Type B pancreatic cell (in vitro differentiated cells): ENCODE measurements around the gene SAMD11. TPM values are rescaled to one million over a fixed set of nuclear protein-coding genes. Genes with fewer than 3 reads are reported as not detected.

Experiments
- DNase-seq: peaks from one replicate; pipeline ENCODE4 v3.0.0; 2021; ENCODE audit warnings: mixed read lengths; ENCODE audit not compliant: unreplicated experiment; ENCODE audit errors: extremely low spot score
- H3K27ac Mint-ChIP-seq: 2 replicates; pipeline ENCODE4 v1.8.0; 2021; ENCODE audit warnings: mild to moderate bottlenecking, mixed read lengths
- H3K27me3 Mint-ChIP-seq: 2 replicates; pipeline ENCODE4 v1.8.0; 2021; ENCODE audit warnings: mixed read lengths
- H3K36me3 Mint-ChIP-seq: 2 replicates; pipeline ENCODE4 v1.8.0; 2021; ENCODE audit warnings: mixed read lengths
- H3K4me1 Mint-ChIP-seq: one replicate; pipeline ENCODE4 v1.8.0; 2021; ENCODE audit warnings: mixed read lengths; ENCODE audit not compliant: unreplicated experiment
- H3K4me3 Mint-ChIP-seq: 2 replicates; pipeline ENCODE4 v1.8.0; 2021; ENCODE audit warnings: mild to moderate bottlenecking, mixed read lengths
- H3K9me3 Mint-ChIP-seq: 2 replicates; pipeline ENCODE4 v1.8.0; 2021; ENCODE audit warnings: mixed read lengths
- CTCF ChIP-seq: fragments of 200-600 bp; sonication (generic); conservative IDR thresholded peaks from 2 replicates; pipeline ENCODE4 v1.5.0; 2021; ENCODE audit warnings: antibody characterized with exemption, mild to moderate bottlenecking
- total RNA-seq: library from RNA; stranded (reverse); gene quantifications from 2 replicates; pipeline ENCODE4 v1.2.1, GENCODE V29; 2021; ENCODE audit warnings: low replicate concordance

Gene SAMD11
- total RNA-seq, 1 donor from 2014 or later, result 50.5 TPM

DNA sequence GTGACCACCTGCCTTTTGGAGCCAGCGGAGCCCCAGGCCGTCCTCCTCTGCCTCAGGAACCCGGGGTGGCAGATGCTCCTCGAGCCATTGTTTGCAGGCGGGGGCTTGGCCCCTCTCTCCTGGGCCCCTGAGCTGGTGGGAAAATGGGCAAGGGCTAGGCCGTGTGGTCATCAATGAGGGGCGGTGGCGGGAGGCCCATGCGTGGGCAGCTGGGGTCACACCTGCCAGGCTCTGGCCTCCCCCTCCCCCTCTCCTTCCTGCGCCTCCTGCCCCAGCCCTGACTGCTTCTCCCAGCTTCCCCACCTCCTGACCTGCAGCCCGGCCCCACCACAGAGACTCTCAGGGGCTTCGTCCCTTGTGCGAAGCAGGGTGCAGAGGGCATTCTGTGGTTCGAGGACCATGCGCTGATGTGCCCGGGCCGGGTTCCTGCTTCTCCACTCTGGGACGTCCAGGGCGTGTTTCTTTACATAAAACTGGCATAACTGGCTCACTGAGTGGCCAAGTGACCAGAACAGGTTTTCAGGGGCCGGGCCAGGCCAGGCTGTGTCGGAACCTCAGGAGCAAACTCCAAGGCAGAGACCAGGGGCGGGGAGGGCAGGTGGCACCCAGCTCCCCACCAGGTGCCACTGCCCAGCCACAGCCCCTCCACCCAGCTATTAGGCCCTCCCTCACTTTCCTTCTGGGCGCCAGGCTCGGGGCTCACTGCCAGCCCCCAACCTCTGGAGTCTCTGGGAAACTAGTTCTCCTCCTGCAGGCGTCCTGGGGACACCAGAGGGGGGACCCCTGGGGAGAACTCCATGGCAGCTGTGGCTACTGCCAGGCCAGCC is 9.3 kb downstream of the SAMD11 start:
- H3K9me3 Mint-ChIP-seq, result no peaks in the 10 kb centered on the region
- DNase-seq, result no peak
- H3K27ac Mint-ChIP-seq, result no peak overlapping the region
- H3K36me3 Mint-ChIP-seq, result no peaks in the 10 kb centered on the region
- H3K4me1 Mint-ChIP-seq, result peaks cover 16% of the 10 kb centered on the region
- H3K27me3 Mint-ChIP-seq, result peaks cover 37% of the 10 kb centered on the region
- no peak for TF ChIP-seq CTCF
- H3K4me3 Mint-ChIP-seq, result peak overlapping the region; percentile 47

DNA sequence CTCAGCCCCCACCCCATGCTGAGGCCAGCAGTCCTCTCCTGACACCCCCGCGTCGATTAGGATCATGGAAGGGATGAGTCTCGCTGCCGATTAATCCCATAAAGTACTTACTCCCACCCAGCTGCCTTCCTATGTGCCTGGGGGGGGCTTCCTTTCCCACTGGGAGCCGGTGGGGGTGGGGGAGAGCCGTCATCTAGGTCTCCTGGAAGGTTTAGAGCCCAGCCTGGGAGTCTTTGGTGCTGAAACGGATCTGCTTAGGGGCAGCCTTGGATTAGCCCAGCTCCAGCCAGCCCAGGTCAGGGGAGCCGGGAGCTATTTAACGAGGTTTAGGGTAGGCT is 9.8 kb downstream of the SAMD11 start:
- H3K36me3 Mint-ChIP-seq, result no peaks in the 10 kb centered on the region
- no peaks in the 10 kb centered on the region for H3K9me3 Mint-ChIP-seq
- TF ChIP-seq CTCF, result no peak
- peaks cover 21% of the 10 kb centered on the region for H3K4me1 Mint-ChIP-seq
- DNase-seq, result no peak
- H3K27ac Mint-ChIP-seq, result no peak overlapping the region
- peaks cover 41% of the 10 kb centered on the region for H3K27me3 Mint-ChIP-seq
- no peak overlapping the region for H3K4me3 Mint-ChIP-seq

DNA sequence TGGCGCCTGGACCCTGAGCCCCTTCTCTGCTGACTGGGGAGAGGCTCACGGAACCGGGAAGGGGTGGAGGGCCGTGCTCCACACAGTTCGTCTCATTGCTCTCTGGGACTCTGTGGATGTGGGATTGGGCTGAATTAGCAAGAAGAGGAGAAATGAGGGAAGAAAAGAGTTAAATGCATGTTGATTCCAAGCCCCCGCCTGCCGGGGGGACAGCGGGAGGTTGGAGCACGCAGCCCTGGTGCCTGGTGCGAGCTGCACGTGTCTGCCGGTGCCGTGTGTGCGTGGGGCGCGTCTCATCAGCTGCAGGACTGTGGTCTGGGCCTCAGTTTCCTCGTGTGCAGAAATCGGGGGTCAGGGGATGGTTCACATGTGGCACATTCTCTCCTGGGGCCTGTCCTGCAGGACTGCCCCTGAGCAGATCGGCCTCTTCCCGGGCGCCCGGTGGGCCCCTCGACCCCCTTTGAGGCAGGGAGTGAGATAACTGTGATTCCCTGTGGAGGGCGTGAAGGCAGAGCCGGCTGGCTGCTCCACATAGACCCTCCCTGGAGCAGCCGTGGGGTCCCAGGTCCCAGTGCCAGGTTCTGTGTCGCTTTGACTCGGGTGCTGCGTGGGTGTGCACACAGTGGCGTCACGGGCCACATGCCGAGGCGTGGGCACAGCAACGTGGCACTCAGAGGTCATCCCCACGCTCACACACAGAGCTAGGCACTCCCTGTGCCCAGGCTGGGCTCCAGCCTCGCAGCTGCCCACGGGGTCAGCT is 11.4 kb downstream of the SAMD11 start:
- DNase-seq, result no peak
- TF ChIP-seq CTCF, result no peak
- H3K27ac Mint-ChIP-seq, result peak overlapping the region; percentile 68
- peak overlapping the region; percentile 54 for H3K4me3 Mint-ChIP-seq
- peaks cover 35% of the 10 kb centered on the region for H3K27me3 Mint-ChIP-seq
- H3K4me1 Mint-ChIP-seq, result peaks cover 21% of the 10 kb centered on the region
- no peaks in the 10 kb centered on the region for H3K36me3 Mint-ChIP-seq
- H3K9me3 Mint-ChIP-seq, result no peaks in the 10 kb centered on the region

- H3K9me3 Mint-ChIP-seq, result no peaks in the 10 kb centered on the region
- no peak overlapping the region for H3K27ac Mint-ChIP-seq
- no peaks in the 10 kb centered on the region for H3K36me3 Mint-ChIP-seq
- peaks cover 21% of the 10 kb centered on the region for H3K4me1 Mint-ChIP-seq
- no peak for TF ChIP-seq CTCF
- peaks cover 35% of the 10 kb centered on the region for H3K27me3 Mint-ChIP-seq
- DNase-seq, result peak; percentile 86
- peak overlapping the region; percentile 54 for H3K4me3 Mint-ChIP-seq
Observed at GRCh38 chr1:935751-936231, 12.1 kb downstream of the SAMD11 start.

DNA sequence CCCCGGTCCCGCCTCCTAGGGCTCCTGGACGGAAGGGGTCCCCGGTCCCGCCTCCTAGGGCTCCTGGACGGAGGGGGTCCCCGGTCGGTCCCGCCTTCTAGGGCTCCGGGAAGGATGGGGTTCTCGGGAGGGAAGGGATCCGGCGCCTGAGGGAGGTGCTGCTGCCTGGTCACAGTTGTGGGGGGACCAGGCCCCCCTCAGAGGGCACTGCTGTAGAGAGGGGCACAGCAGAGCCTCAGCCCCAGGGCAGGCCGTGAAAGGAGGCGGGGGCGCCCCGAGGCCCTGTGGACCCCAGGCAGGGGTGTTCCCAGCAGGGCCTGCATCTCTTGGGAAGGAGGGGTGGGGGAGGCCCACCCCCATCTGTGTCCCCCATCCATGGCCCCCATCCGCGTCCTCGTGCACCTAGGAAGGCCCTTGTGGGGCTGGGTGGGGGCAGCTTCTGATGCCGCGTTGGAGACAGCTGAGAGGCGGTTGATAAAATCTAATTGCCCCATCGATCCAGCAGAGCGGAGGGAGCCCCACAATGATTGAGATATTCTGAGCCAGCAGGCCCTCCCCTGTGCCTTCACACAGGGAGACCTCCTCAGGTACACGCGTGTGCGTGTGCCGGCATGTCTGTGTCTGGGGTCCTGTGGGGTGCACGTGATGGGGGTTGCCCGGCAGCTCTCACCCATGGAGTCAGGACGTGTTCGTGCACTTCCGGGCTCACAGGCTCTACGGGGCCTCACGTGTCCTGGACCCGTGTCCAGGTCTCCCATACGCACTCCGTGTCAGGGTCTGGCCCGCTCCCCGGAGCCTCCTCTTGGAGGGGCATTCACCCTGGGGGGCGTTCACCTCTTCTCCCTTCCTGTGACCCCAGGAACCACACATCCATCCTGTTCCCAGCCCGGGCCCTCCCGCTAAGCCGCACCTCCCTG is 12.9 kb downstream of the SAMD11 start:
- Mint-ChIP-seq H3K4me1 (peaks cover 16% of the 10 kb centered on the region), H3K4me3 (peak overlapping the region; percentile 28), H3K27ac (no peak overlapping the region), H3K36me3 (no peaks in the 10 kb centered on the region), H3K9me3 (no peaks in the 10 kb centered on the region), H3K27me3 (peaks cover 33% of the 10 kb centered on the region)
- no peak for DNase-seq
- TF ChIP-seq CTCF, result no peak
